ENCODE measurements around the gene PTCHD1.

The PTCHD1 gene

GRCh38 chrX:23380581-23380980, 45.9 kb downstream of the PTCHD1 start:
- no peaks in the 10 kb centered on the region for H3K9me3 ChIP-seq
- no peaks in the 10 kb centered on the region for H3K27me3 ChIP-seq
- no peaks in the 10 kb centered on the region for H3K4me1 ChIP-seq
- no peaks in the 10 kb centered on the region for H3K36me3 ChIP-seq
- DNase-seq, result no peak
- no peak overlapping the region for H3K4me3 ChIP-seq (ENCODE audit: low read depth, low read length)
- no peak for TF ChIP-seq CTCF (IDR thresholded peaks at IDR 0.05; ENCODE audit: low read depth, low read length)

- DNase-seq, result no peak
- Histone ChIP-seq H3K9me3 (no peaks in the 10 kb centered on the region), H3K4me1 (no peaks in the 10 kb centered on the region), H3K4me3 (ENCODE audit: low read depth, low read length) (no peak overlapping the region), H3K36me3 (no peaks in the 10 kb centered on the region), H3K27me3 (no peaks in the 10 kb centered on the region)
- TF ChIP-seq CTCF (IDR thresholded peaks at IDR 0.05; ENCODE audit: low read depth, low read length), result no peak
Measured at GRCh38 chrX:23381099-23382087, 46.7 kb downstream of the PTCHD1 start.

GRCh38 chrX:23382572-23382971, 47.9 kb downstream of the PTCHD1 start:
- no peak for TF ChIP-seq CTCF (IDR thresholded peaks at IDR 0.05; ENCODE audit: low read depth, low read length)
- no peak for DNase-seq
- no peaks in the 10 kb centered on the region for H3K4me1 ChIP-seq
- H3K4me3 ChIP-seq (ENCODE audit: low read depth, low read length), result no peak overlapping the region
- H3K9me3 ChIP-seq, result no peaks in the 10 kb centered on the region
- H3K27me3 ChIP-seq, result no peaks in the 10 kb centered on the region
- H3K36me3 ChIP-seq, result no peaks in the 10 kb centered on the region

- H3K36me3 ChIP-seq, result no peaks in the 10 kb centered on the region
- H3K27me3 ChIP-seq, result no peaks in the 10 kb centered on the region
- no peaks in the 10 kb centered on the region for H3K9me3 ChIP-seq
- TF ChIP-seq CTCF (IDR thresholded peaks at IDR 0.05; ENCODE audit: low read depth, low read length), result no peak
- no peak for DNase-seq
- no peaks in the 10 kb centered on the region for H3K4me1 ChIP-seq
- no peak overlapping the region for H3K4me3 ChIP-seq (ENCODE audit: low read depth, low read length)
Measured at GRCh38 chrX:23383411-23383810, 48.8 kb downstream of the PTCHD1 start.

GRCh38 chrX:23385242-23385641, 50.6 kb downstream of the PTCHD1 start:
- no peak overlapping the region for H3K4me3 ChIP-seq (ENCODE audit: low read depth, low read length)
- H3K36me3 ChIP-seq, result no peaks in the 10 kb centered on the region
- no peaks in the 10 kb centered on the region for H3K4me1 ChIP-seq
- H3K9me3 ChIP-seq, result no peaks in the 10 kb centered on the region
- no peak for TF ChIP-seq CTCF (IDR thresholded peaks at IDR 0.05; ENCODE audit: low read depth, low read length)
- DNase-seq, result no peak
- no peaks in the 10 kb centered on the region for H3K27me3 ChIP-seq

- TF ChIP-seq CTCF (IDR thresholded peaks at IDR 0.05; ENCODE audit: low read depth, low read length), result no peak
- H3K4me3 ChIP-seq (ENCODE audit: low read depth, low read length), result no peak overlapping the region
- H3K36me3 ChIP-seq, result no peaks in the 10 kb centered on the region
- no peaks in the 10 kb centered on the region for H3K4me1 ChIP-seq
- DNase-seq, result no peak
- H3K27me3 ChIP-seq, result no peaks in the 10 kb centered on the region
- no peaks in the 10 kb centered on the region for H3K9me3 ChIP-seq
Measured at GRCh38 chrX:23386260-23386659, 51.6 kb downstream of the PTCHD1 start.
